22Rv1 (cell line): ENCODE results near the gene C1QC.
A peak's percentile ranks its signal among the peaks of the same experiment; 100 is the strongest.

Source experiments
- H3K27ac ChIP-seq: fragments of 450-650 bp; 2 replicates; pipeline ENCODE4 v1.5.1; 2017
- CTCF ChIP-seq: fragments of 450-650 bp; IDR thresholded peaks from 2 replicates; pipeline ENCODE4 v1.5.1; 2017; ENCODE audit warnings: mild to moderate bottlenecking
- ZFX ChIP-seq: fragments of 450-650 bp; IDR thresholded peaks from 2 replicates; pipeline ENCODE4 v1.6.1; 2017; ENCODE audit warnings: antibody characterized with exemption, borderline replicate concordance

Gene C1QC

GRCh38 chr1:22621761-22622160 is 21.7 kb upstream of the C1QC start:
- no peak overlapping the region for H3K27ac ChIP-seq
- TF ChIP-seq ZFX (no peak), CTCF (0 out of 2 replicates have a peak, but pooled peaks have one; percentile 4)

GRCh38 chr1:22625262-22625925 is 18.0 kb upstream of the C1QC start:
- TF ChIP-seq CTCF (no peak), ZFX (no peak)
- H3K27ac ChIP-seq = no peak overlapping the region

- TF ChIP-seq CTCF = no peak
- no peak for TF ChIP-seq ZFX
Observed at GRCh38 chr1:22626237-22627157, 16.9 kb upstream of the C1QC start.

GRCh38 chr1:22627331-22627730 is 16.1 kb upstream of the C1QC start:
- TF ChIP-seq ZFX (no peak), CTCF (no peak)
- H3K27ac ChIP-seq = no peak overlapping the region

More at GRCh38 chr1:22626237-22627157, 16.9 kb upstream of the C1QC start:
- H3K27ac ChIP-seq = no peak overlapping the region

GRCh38 chr1:22628698-22629444 is 14.6 kb upstream of the C1QC start:
- TF ChIP-seq ZFX (no peak), CTCF (no peak)
- no peak overlapping the region for H3K27ac ChIP-seq

- no peak for TF ChIP-seq CTCF
- no peak for TF ChIP-seq ZFX
- H3K27ac ChIP-seq = no peak overlapping the region
Observed at GRCh38 chr1:22629886-22630285, 13.5 kb upstream of the C1QC start.
